Measurements from ENCODE around the gene CLCN7.

The CLCN7 gene

DNA sequence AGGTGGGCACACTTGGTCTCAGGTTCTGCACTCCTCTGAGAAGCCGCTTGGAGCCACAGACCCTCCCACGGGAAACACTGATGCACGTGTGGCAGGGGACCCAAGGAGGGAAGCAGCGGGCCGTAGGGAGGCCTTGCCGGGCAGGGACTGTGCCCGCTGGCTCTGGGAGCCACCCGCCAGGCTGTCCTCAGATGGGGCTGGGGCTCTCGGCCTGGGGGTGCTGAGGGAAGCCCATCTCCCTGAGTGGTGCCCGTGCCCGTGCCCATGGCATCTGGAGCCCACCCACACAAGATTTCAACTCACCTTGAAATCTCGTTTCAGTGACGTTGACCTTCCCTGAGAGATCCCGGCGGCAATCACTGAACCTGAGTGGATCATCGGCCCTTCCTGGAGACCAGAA, 17.9 kb downstream of the CLCN7 start:
- no peak for DNase-seq (ENCODE audit: low read depth)
- no peak for TF ChIP-seq CTCF (conservative IDR thresholded peaks at IDR 0.05; ENCODE audit: low read depth, low read length)
- no peak overlapping the region for H3K4me3 ChIP-seq (ENCODE audit: low read depth, low read length)

- DNase-seq (ENCODE audit: low read depth) = no peak
- H3K4me3 ChIP-seq (ENCODE audit: low read depth, low read length) = no peak overlapping the region
- TF ChIP-seq CTCF (conservative IDR thresholded peaks at IDR 0.05; ENCODE audit: low read depth, low read length) = no peak
Observed at GRCh38 chr16:1455190-1456171, 19.3 kb downstream of the CLCN7 start.

- DNase-seq (ENCODE audit: low read depth) = no peak
- no peak overlapping the region for H3K4me3 ChIP-seq (ENCODE audit: low read depth, low read length)
- no peak for TF ChIP-seq CTCF (conservative IDR thresholded peaks at IDR 0.05; ENCODE audit: low read depth, low read length)
Observed at GRCh38 chr16:1454561-1454960, 20.3 kb downstream of the CLCN7 start.

DNA sequence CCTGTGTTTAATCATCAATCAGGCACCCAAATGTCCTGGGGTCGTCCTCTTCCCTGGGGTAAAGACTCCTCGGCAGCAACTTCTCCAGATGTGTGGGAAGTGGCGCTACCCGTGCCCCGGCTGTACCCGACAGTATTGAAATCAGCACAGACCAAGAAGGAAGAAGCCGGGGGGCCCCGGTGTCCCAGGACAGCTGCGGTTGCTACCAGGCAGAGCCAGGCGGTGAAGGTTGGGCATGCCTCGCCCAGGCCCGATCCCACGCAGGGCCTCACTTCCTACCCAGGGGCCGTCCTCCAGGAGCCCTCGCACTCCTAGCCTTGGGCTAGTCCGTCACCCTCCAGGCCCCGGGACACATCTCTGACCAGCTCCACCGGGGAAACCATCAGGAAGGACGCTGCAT, 21.5 kb downstream of the CLCN7 start:
- no peak overlapping the region for H3K4me3 ChIP-seq (ENCODE audit: low read depth, low read length)
- DNase-seq (ENCODE audit: low read depth) = no peak
- TF ChIP-seq CTCF (conservative IDR thresholded peaks at IDR 0.05; ENCODE audit: low read depth, low read length) = no peak

DNA sequence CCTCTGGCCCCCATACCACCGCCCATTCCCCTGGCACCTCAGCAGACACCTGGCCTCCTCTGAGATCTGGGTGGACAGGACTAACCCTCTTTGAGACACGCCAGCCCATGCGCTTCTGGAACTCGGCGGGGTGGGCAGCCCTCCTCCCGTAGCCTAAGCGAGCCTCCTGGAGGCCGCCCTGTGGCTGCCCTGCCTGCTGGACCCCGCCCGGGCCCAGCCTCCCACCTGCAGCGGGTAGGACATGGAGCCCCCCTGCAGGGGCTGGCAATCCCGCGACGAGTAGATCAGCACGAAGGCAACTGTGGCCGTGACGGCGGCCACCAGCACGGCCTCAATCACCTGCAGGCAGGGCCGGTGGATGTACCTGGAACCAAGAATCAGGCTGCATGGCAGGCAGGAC, 22.3 kb downstream of the CLCN7 start:
- no peak overlapping the region for H3K4me3 ChIP-seq (ENCODE audit: low read depth, low read length)
- no peak for DNase-seq (ENCODE audit: low read depth)
- TF ChIP-seq CTCF (conservative IDR thresholded peaks at IDR 0.05; ENCODE audit: low read depth, low read length) = no peak

GRCh38 chr16:1451702-1452392, 23.0 kb downstream of the CLCN7 start:
- TF ChIP-seq CTCF (conservative IDR thresholded peaks at IDR 0.05; ENCODE audit: low read depth, low read length) = no peak
- no peak for DNase-seq (ENCODE audit: low read depth)
- no peak overlapping the region for H3K4me3 ChIP-seq (ENCODE audit: low read depth, low read length)
